Hepatocyte (in vitro differentiated cells): ENCODE results near the gene CHD6.

ENCODE experiments used
- CTCF ChIP-seq: fragments of 200-600 bp; sonication (generic); IDR thresholded peaks from 2 replicates; pipeline ENCODE4 v1.5.1; 2016; ENCODE audit warnings: antibody characterized with exemption, mild to moderate bottlenecking; ENCODE audit not compliant: poor library complexity
- EZH2 ChIP-seq: fragments of 200-600 bp; sonication (generic); IDR thresholded peaks from 2 replicates; pipeline ENCODE4 v1.6.1; 2016; ENCODE audit warnings: antibody characterized with exemption, mild to moderate bottlenecking, borderline replicate concordance

- no peak for TF ChIP-seq EZH2
- no peak for TF ChIP-seq CTCF
These were observed 211.2 kb downstream of the CHD6 start for GRCh38 chr20:41406896-41407444.
